Measurements from ENCODE around the gene GATAD2A.

DNA sequence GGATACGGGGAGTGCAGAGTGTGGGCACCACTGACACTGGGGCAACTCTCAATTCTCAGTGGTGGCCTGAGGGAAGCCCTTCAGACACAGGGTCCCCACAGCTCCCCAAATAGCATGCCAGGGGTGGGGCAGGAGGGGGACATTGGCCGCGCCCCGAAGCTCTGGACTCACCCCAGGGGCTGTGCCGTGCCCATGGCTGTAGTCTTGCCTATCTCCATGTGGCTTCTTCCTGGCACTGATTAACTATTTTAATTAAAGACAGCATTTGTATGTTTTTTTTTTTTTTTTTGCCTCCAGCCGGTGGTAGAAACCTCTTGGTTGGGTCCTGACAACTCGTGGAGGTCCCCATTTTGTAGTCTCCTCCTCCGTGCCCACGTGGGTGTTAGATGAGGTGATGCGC, 23.3 kb downstream of the GATAD2A start:
- TF ChIP-seq, protein P1, sequence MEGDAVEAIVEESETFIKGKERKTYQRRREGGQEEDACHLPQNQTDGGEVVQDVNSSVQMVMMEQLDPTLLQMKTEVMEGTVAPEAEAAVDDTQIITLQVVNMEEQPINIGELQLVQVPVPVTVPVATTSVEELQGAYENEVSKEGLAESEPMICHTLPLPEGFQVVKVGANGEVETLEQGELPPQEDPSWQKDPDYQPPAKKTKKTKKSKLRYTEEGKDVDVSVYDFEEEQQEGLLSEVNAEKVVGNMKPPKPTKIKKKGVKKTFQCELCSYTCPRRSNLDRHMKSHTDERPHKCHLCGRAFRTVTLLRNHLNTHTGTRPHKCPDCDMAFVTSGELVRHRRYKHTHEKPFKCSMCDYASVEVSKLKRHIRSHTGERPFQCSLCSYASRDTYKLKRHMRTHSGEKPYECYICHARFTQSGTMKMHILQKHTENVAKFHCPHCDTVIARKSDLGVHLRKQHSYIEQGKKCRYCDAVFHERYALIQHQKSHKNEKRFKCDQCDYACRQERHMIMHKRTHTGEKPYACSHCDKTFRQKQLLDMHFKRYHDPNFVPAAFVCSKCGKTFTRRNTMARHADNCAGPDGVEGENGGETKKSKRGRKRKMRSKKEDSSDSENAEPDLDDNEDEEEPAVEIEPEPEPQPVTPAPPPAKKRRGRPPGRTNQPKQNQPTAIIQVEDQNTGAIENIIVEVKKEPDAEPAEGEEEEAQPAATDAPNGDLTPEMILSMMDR (IDR thresholded peaks at IDR 0.05) = no peak
- no peak for TF ChIP-seq POLR2A (IDR thresholded peaks at IDR 0.05)
